HG03432 (cell line): ENCODE data around the gene DSCAML1.

ENCODE experiments used
- ATAC-seq: cut with Tn5 transposase; IDR thresholded peaks from one replicate; pipeline ENCODE4 v1.9.1; 2021; ENCODE audit warnings: mild to moderate bottlenecking, moderate library complexity; ENCODE audit not compliant: unreplicated experiment

DSCAML1 gene

GRCh38 chr11:117439256-117439655 lies 357.8 kb downstream of the DSCAML1 start:
- ATAC-seq = no peak

GRCh38 chr11:117438371-117439000 lies 358.5 kb downstream of the DSCAML1 start:
- ATAC-seq = no peak

GRCh38 chr11:117437791-117438130 lies 359.3 kb downstream of the DSCAML1 start:
- ATAC-seq = no peak

- no peak for ATAC-seq
Observed at GRCh38 chr11:117437041-117437790, 359.8 kb downstream of the DSCAML1 start.

- ATAC-seq = peak; percentile 74
Observed at GRCh38 chr11:117435326-117435725, 361.7 kb downstream of the DSCAML1 start.

- ATAC-seq = no peak
Observed at GRCh38 chr11:117434481-117434880, 362.5 kb downstream of the DSCAML1 start.

- ATAC-seq = no peak
Observed at GRCh38 chr11:117433717-117434116, 363.3 kb downstream of the DSCAML1 start.

- ATAC-seq = no peak
Observed at GRCh38 chr11:117431436-117431835, 365.6 kb downstream of the DSCAML1 start.

- no peak for ATAC-seq
Observed at GRCh38 chr11:117430293-117430955, 366.6 kb downstream of the DSCAML1 start.

- no peak for ATAC-seq
Observed at GRCh38 chr11:117428856-117429229, 368.2 kb downstream of the DSCAML1 start.

GRCh38 chr11:117428186-117428855 lies 368.7 kb downstream of the DSCAML1 start:
- no peak for ATAC-seq

GRCh38 chr11:117427356-117427874 lies 369.6 kb downstream of the DSCAML1 start:
- no peak for ATAC-seq

- no peak for ATAC-seq
Observed at GRCh38 chr11:117426941-117427340, 370.1 kb downstream of the DSCAML1 start.

GRCh38 chr11:117426297-117426685 lies 370.7 kb downstream of the DSCAML1 start:
- no peak for ATAC-seq

- ATAC-seq = no peak
Observed at GRCh38 chr11:117425679-117426296, 371.2 kb downstream of the DSCAML1 start.

- no peak for ATAC-seq
Observed at GRCh38 chr11:117424781-117425180, 372.2 kb downstream of the DSCAML1 start.

GRCh38 chr11:117423046-117423575 lies 373.9 kb downstream of the DSCAML1 start:
- ATAC-seq = no peak

GRCh38 chr11:117421476-117421875 lies 375.5 kb downstream of the DSCAML1 start:
- no peak for ATAC-seq

GRCh38 chr11:117421041-117421440 lies 376.0 kb downstream of the DSCAML1 start:
- ATAC-seq = no peak

- no peak for ATAC-seq
Observed at GRCh38 chr11:117420598-117420997, 376.4 kb downstream of the DSCAML1 start.

GRCh38 chr11:117420143-117420485 lies 376.9 kb downstream of the DSCAML1 start:
- no peak for ATAC-seq
